HEK293 (cell line): ENCODE data around the gene PKM.

Experiments used
- CTCF ChIA-PET: fragments of 350-600 bp; formaldehyde crosslinking; extraction: SDS; loops from one replicate; lab custom pipeline; 2021; ENCODE audit warnings: antibody characterized with exemption; lab: Yijun Ruan, JAX
- POLR2A ChIA-PET: fragments of 300-600 bp; formaldehyde crosslinking; extraction: SDS; loops from one replicate; lab custom pipeline; 2020; ENCODE audit warnings: antibody characterized with exemption, inconsistent platforms; lab: Yijun Ruan, JAX
- H3K27ac ChIP-seq: fragments of 200-500 bp; sonication (Bioruptor generic); 2 replicates; pipeline ENCODE4 v1.5.1; 2014; ENCODE audit warnings: low read depth, low read length, control low read depth, inconsistent platforms; ENCODE audit errors: extremely low read depth
- H3K36me3 ChIP-seq, 2 experiments: fragments of 200-500 bp in 1 of 2; sonication (Bioruptor generic) in 1 of 2; 1 replicate in 1 of 2; 2 replicates in 1 of 2; pipeline ENCODE4 v1.5.1; 2014 to 2017; ENCODE audit warnings: inconsistent platforms in 2 of 2, low read length in 2 of 2; ENCODE audit not compliant: control insufficient read depth in 2 of 2, insufficient read depth in 1 of 2
- H3K4me1 ChIP-seq: fragments of 200-500 bp; sonication (Bioruptor generic); 2 replicates; pipeline ENCODE4 v1.5.1; 2014; ENCODE audit warnings: mild to moderate bottlenecking, low read length, inconsistent platforms; ENCODE audit not compliant: control insufficient read depth, insufficient read depth
- H3K4me3 ChIP-seq: 2 replicates; pipeline ENCODE4 v1.5.1; 2011; ENCODE audit warnings: low read depth, mild to moderate bottlenecking, control low read depth, low read length, moderate library complexity
- H3K9me3 ChIP-seq: fragments of 200-500 bp; sonication (Bioruptor generic); 2 replicates; pipeline ENCODE4 v1.5.1; 2014; ENCODE audit warnings: low read depth, low read length, inconsistent platforms; ENCODE audit not compliant: control insufficient read depth, insufficient read depth
- CTCF ChIP-seq: fragments of 450-650 bp; formaldehyde crosslinking; IDR thresholded peaks from 2 replicates; pipeline ENCODE4 v1.5.1; 2016; ENCODE audit warnings: missing biosample characterization, missing genetic modification characterization
- EGR2 ChIP-seq: fragments of 450-650 bp; formaldehyde crosslinking; IDR thresholded peaks from 2 replicates; pipeline ENCODE4 v1.5.1; 2016; ENCODE audit warnings: low read depth, missing biosample characterization, missing genetic modification characterization
- HOXC10 ChIP-seq: sonication (generic); formaldehyde crosslinking; IDR thresholded peaks from 2 replicates; pipeline ENCODE4 v1.8.1; 2023; ENCODE audit warnings: mild to moderate bottlenecking, missing genetic modification reagents
- PRDM2 ChIP-seq: fragments of 450-650 bp; formaldehyde crosslinking; IDR thresholded peaks from 2 replicates; pipeline ENCODE4 v1.5.1; 2016; ENCODE audit warnings: missing biosample characterization, missing genetic modification characterization, borderline replicate concordance
- ZBTB1 ChIP-seq: fragments of 450-650 bp; formaldehyde crosslinking; IDR thresholded peaks from 2 replicates; pipeline ENCODE4 v1.5.1; 2016; ENCODE audit warnings: missing biosample characterization, missing genetic modification characterization
- ZBTB49 ChIP-seq: fragments of 450-650 bp; formaldehyde crosslinking; IDR thresholded peaks from 2 replicates; pipeline ENCODE4 v1.5.1; 2016; ENCODE audit warnings: missing biosample characterization, missing genetic modification characterization, low read depth
- ZNF148 ChIP-seq: fragments of 450-650 bp; formaldehyde crosslinking; IDR thresholded peaks from 2 replicates; pipeline ENCODE4 v1.5.0; 2017; ENCODE audit warnings: missing biosample characterization, missing genetic modification characterization, borderline replicate concordance
- ZNF157 ChIP-seq: fragments of 450-650 bp; formaldehyde crosslinking; IDR thresholded peaks from 2 replicates; pipeline ENCODE4 v1.5.1; 2016; ENCODE audit warnings: missing biosample characterization, missing genetic modification characterization
- ZNF23 ChIP-seq: fragments of 450-650 bp; formaldehyde crosslinking; IDR thresholded peaks from 2 replicates; pipeline ENCODE4 v1.5.1; 2016; ENCODE audit warnings: missing biosample characterization, missing genetic modification characterization, borderline replicate concordance
- ZNF24 ChIP-seq: fragments of 450-650 bp; formaldehyde crosslinking; IDR thresholded peaks from 2 replicates; pipeline ENCODE4 v1.5.1; 2016; ENCODE audit warnings: missing biosample characterization, missing genetic modification characterization
- ZNF26 ChIP-seq: fragments of 450-650 bp; formaldehyde crosslinking; IDR thresholded peaks from 2 replicates; pipeline ENCODE4 v1.5.1; 2016; ENCODE audit warnings: missing biosample characterization, missing genetic modification characterization
- ZNF292 ChIP-seq: fragments of 450-650 bp; formaldehyde crosslinking; IDR thresholded peaks from 2 replicates; pipeline ENCODE4 v1.5.1; 2016; ENCODE audit warnings: low read depth, missing biosample characterization, missing genetic modification characterization, borderline replicate concordance
- ZNF354C ChIP-seq: fragments of 450-650 bp; formaldehyde crosslinking; IDR thresholded peaks from 2 replicates; pipeline ENCODE4 v1.5.1; 2016; ENCODE audit warnings: missing biosample characterization, missing genetic modification characterization, low read depth, borderline replicate concordance
- ZNF449 ChIP-seq: fragments of 450-650 bp; formaldehyde crosslinking; IDR thresholded peaks from 2 replicates; pipeline ENCODE4 v1.5.1; 2017; ENCODE audit warnings: missing biosample characterization, mild to moderate bottlenecking, missing genetic modification characterization, moderate library complexity
- ZNF558 ChIP-seq: fragments of 450-650 bp; formaldehyde crosslinking; IDR thresholded peaks from 2 replicates; pipeline ENCODE4 v1.5.1; 2016; ENCODE audit warnings: missing biosample characterization, missing genetic modification characterization
- ZNF785 ChIP-seq: fragments of 450-650 bp; formaldehyde crosslinking; IDR thresholded peaks from 2 replicates; pipeline ENCODE4 v1.5.1; 2016; ENCODE audit warnings: missing biosample characterization, missing genetic modification characterization
- ZXDB ChIP-seq: fragments of 450-650 bp; formaldehyde crosslinking; IDR thresholded peaks from 2 replicates; pipeline ENCODE4 v1.5.1; 2016; ENCODE audit warnings: missing biosample characterization, missing genetic modification characterization

PKM gene

GRCh38 chr15:72155635-72156616 is 75.1 kb downstream of the PKM start:
- Histone ChIP-seq H3K36me3 (no peaks in the 10 kb centered on the region), H3K27ac (peak overlapping the region; percentile 25; the same call in 1 of the 2 replicates), H3K9me3 (no peaks in the 10 kb centered on the region), H3K4me1 (peaks cover 13% of the 10 kb centered on the region), H3K4me3 (peak overlapping the region; percentile 9)
- CTCF ChIA-PET, result interaction anchor here (0.5 to 2.8 kb wide), 61 partner anchors 10 to 1901 kb away, joined by 3 to 47 read pairs (median 4); no protein-coding TSS in a partner anchor
- POLR2A ChIA-PET, result no interaction called here
- TF ChIP-seq ZXDB (peak; percentile 41; the same call in 1 of the 2 replicates), EGR2 (tag by site-specific recombination) (no peak), ZNF24 (tag by site-specific recombination) (0 out of 2 replicates have a peak, but pooled peaks have one; percentile 52), ZNF148 (tag by site-specific recombination) (no peak), ZNF449 (no peak), ZNF558 (tag by site-specific recombination) (no peak), ZBTB49 (tag by site-specific recombination) (no peak), ZNF23 (tag by site-specific recombination) (no peak), CTCF (tag by site-specific recombination) (peak; percentile 98), PRDM2 (tag by site-specific recombination) (no peak), ZNF354C (tag by site-specific recombination) (no peak), ZBTB1 (tag by site-specific recombination) (no peak), ZNF26 (tag by site-specific recombination) (no peak), ZNF785 (tag by site-specific recombination) (no peak), HOXC10 (no peak), ZNF292 (tag by site-specific recombination) (no peak), ZNF157 (no peak)
